OCI-LY1 (cell line): Measurements from ENCODE around the gene DHRS9.

ENCODE experiments used
- H2AFZ ChIP-seq: fragments of 200-600 bp; sonication (generic), shearing (Covaris generic); 2 replicates; pipeline ENCODE4 v1.6.0; 2014; ENCODE audit warnings: antibody characterized with exemption, mild to moderate bottlenecking, low read length
- H3F3A ChIP-seq: fragments of 200-600 bp; sonication (generic), shearing (Covaris generic); 2 replicates; pipeline ENCODE4 v1.6.0; 2014; ENCODE audit warnings: mild to moderate bottlenecking, antibody characterized with exemption, low read length, moderate library complexity; ENCODE audit not compliant: insufficient read depth
- H3K27ac ChIP-seq: fragments of 200-600 bp; sonication (generic); 2 replicates; pipeline ENCODE4 v1.5.1; 2014; ENCODE audit warnings: low read length, mixed run types, mild to moderate bottlenecking, low read depth; ENCODE audit not compliant: poor library complexity, severe bottlenecking
- H3K27me3 ChIP-seq: fragments of 200-600 bp; sonication (generic); 2 replicates; pipeline ENCODE4 v1.6.0; 2014; ENCODE audit warnings: antibody characterized with exemption, mild to moderate bottlenecking, low read length, moderate library complexity; ENCODE audit not compliant: insufficient read depth
- H3K36me3 ChIP-seq: fragments of 200-600 bp; sonication (generic); 2 replicates; pipeline ENCODE4 v1.6.1; 2014; ENCODE audit warnings: mild to moderate bottlenecking, antibody characterized with exemption, low read length, moderate library complexity, mixed read lengths; ENCODE audit not compliant: insufficient read depth
- H3K4me1 ChIP-seq: fragments of 200-600 bp; sonication (generic); 2 replicates; pipeline ENCODE4 v1.5.1; 2014; ENCODE audit warnings: mild to moderate bottlenecking, low read length, moderate library complexity; ENCODE audit not compliant: insufficient read depth, severe bottlenecking
- H3K4me2 ChIP-seq: fragments of 200-600 bp; sonication (generic), shearing (Covaris generic); 2 replicates; pipeline ENCODE4 v1.6.1; 2014; ENCODE audit warnings: low read length
- H3K4me3 ChIP-seq: fragments of 200-600 bp; sonication (generic); 2 replicates; pipeline ENCODE4 v1.5.1; 2014; ENCODE audit warnings: low read length, low read depth, mild to moderate bottlenecking, mixed read lengths; ENCODE audit not compliant: poor library complexity, severe bottlenecking
- H3K79me2 ChIP-seq: fragments of 200-600 bp; shearing (Covaris generic); 2 replicates; pipeline ENCODE4 v1.6.1; 2016; ENCODE audit warnings: mixed run types, low read length, mixed read lengths; ENCODE audit not compliant: insufficient read depth
- H3K9ac ChIP-seq: fragments of 200-600 bp; sonication (generic), shearing (Covaris generic); 2 replicates; pipeline ENCODE4 v1.6.1; 2014; ENCODE audit warnings: mild to moderate bottlenecking, low read length, mixed read lengths
- H3K9me2 ChIP-seq: fragments of 200-600 bp; sonication (generic), shearing (Covaris generic); 2 replicates; pipeline ENCODE4 v1.6.1; 2014; ENCODE audit warnings: low read depth, mild to moderate bottlenecking, low read length, mixed read lengths
- H3K9me3 ChIP-seq: fragments of 200-600 bp; shearing (Covaris generic); 2 replicates; pipeline ENCODE4 v1.6.1; 2014; ENCODE audit warnings: low read length, mixed read lengths
- H4K20me1 ChIP-seq: fragments of 200-600 bp; sonication (generic), shearing (Covaris generic); 2 replicates; pipeline ENCODE4 v1.6.0; 2016; ENCODE audit warnings: mild to moderate bottlenecking, low read length; ENCODE audit not compliant: insufficient read depth
- EZH2 ChIP-seq: fragments of 200-600 bp; sonication (generic), shearing (Covaris generic); IDR thresholded peaks from 2 replicates; pipeline ENCODE4 v1.8.0; 2017; ENCODE audit warnings: borderline replicate concordance, mixed run types, mild to moderate bottlenecking, antibody characterized with exemption, low read length, moderate library complexity, mixed read lengths
- TF ChIP-seq, protein P1 (sequence below): fragments of 200-600 bp; sonication (generic), shearing (Covaris generic); IDR thresholded peaks from 2 replicates; pipeline ENCODE4 v1.5.1; 2017; ENCODE audit warnings: mild to moderate bottlenecking, antibody characterized with exemption, low read length, moderate library complexity, mixed read lengths

The DHRS9 gene

DNA sequence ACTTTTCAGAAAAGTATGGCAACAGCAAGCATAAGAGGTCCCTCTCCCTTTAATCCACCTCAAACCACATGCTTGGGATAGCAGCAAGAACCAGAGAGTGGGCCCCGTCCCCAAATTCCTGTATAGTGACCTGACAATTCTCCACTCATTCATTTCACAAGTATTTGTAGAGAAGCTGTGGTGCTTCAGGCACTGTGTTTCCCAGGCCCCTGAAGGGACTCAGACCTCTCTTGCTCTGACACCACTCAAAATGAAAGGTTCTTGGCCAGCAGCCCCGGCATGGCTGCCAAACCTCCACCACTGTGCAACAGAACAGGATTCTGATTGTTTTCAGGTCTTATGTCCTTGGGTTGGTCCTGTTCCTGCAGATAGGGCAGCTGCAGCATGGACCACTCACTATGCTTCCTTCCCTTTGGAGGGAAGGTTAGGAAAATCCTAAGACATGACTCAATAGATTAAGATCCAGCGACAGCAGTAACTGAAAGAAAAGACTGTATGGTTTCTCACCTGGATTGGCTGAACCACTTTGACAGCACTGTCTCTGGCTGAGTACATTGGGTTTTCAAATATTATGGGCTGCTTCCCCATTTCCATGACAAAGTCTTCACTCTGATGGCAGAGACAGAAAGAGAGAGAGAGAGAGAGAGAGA is 67.6 kb downstream of the DHRS9 start:
- no peaks in the 10 kb centered on the region for H3K79me2 ChIP-seq
- H3K9ac ChIP-seq, result no peak overlapping the region
- no peaks in the 10 kb centered on the region for H3K9me3 ChIP-seq
- H3K27ac ChIP-seq, result no peak overlapping the region
- no peak overlapping the region for H3K4me3 ChIP-seq
- H3K36me3 ChIP-seq, result no peaks in the 10 kb centered on the region
- TF ChIP-seq, protein P1, sequence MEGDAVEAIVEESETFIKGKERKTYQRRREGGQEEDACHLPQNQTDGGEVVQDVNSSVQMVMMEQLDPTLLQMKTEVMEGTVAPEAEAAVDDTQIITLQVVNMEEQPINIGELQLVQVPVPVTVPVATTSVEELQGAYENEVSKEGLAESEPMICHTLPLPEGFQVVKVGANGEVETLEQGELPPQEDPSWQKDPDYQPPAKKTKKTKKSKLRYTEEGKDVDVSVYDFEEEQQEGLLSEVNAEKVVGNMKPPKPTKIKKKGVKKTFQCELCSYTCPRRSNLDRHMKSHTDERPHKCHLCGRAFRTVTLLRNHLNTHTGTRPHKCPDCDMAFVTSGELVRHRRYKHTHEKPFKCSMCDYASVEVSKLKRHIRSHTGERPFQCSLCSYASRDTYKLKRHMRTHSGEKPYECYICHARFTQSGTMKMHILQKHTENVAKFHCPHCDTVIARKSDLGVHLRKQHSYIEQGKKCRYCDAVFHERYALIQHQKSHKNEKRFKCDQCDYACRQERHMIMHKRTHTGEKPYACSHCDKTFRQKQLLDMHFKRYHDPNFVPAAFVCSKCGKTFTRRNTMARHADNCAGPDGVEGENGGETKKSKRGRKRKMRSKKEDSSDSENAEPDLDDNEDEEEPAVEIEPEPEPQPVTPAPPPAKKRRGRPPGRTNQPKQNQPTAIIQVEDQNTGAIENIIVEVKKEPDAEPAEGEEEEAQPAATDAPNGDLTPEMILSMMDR, result no peak
- no peak for TF ChIP-seq EZH2
- H3K4me1 ChIP-seq, result no peaks in the 10 kb centered on the region
- H2AFZ ChIP-seq, result no peak overlapping the region
- no peak overlapping the region for H3K4me2 ChIP-seq
- no peaks in the 10 kb centered on the region for H3K9me2 ChIP-seq
- H3F3A ChIP-seq, result no peaks in the 10 kb centered on the region
- no peaks in the 10 kb centered on the region for H4K20me1 ChIP-seq
- H3K27me3 ChIP-seq, result no peaks in the 10 kb centered on the region

DNA sequence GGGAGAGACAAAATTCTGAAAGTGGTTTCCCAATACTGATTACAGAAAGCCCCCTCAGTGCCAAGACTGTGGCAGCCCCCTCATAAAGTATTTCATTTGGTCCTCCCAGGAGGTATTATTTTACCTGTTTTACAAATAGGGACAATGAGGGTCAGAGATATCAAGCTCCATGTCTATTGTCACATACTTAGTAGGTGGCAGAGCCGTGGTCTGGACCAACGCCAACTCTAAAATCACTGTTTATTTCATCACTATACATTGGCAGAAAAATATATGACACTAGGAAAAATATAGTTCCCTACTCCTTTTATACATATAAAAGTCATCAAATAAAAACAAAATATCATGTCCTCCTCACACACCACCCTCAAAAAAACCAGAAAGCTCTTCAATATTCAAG is 68.6 kb downstream of the DHRS9 start:
- no peaks in the 10 kb centered on the region for H3K27me3 ChIP-seq
- H4K20me1 ChIP-seq, result no peaks in the 10 kb centered on the region
- no peak for TF ChIP-seq EZH2
- TF ChIP-seq, protein P1, result no peak
- H3K79me2 ChIP-seq, result no peaks in the 10 kb centered on the region
- H3K4me1 ChIP-seq, result no peaks in the 10 kb centered on the region
- no peaks in the 10 kb centered on the region for H3K36me3 ChIP-seq
- no peak overlapping the region for H3K4me3 ChIP-seq
- no peak overlapping the region for H3K9ac ChIP-seq
- H3K9me3 ChIP-seq, result no peaks in the 10 kb centered on the region
- H2AFZ ChIP-seq, result no peak overlapping the region
- H3F3A ChIP-seq, result no peaks in the 10 kb centered on the region
- no peak overlapping the region for H3K4me2 ChIP-seq
- no peaks in the 10 kb centered on the region for H3K9me2 ChIP-seq
- no peak overlapping the region for H3K27ac ChIP-seq

DNA sequence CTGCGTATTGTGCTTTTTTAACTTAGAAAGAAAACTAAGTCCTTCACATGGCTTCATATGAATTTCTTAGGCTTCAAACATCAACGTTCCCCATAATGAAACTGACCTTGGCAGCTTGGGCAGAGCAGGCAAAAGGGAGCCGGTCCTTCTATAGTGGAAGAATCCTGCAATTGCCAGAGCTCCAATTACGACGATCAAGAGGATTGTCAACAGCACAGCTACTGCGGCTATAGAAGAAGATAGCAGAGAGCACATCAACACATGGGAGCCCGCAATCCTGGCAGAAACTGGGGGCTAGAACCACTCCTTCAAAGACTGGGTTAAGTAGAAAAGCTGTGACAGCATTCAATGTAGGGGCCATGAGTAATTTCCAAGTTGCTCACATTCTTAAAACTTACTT is 69.8 kb downstream of the DHRS9 start:
- Histone ChIP-seq H3F3A (no peaks in the 10 kb centered on the region), H3K9me2 (no peaks in the 10 kb centered on the region), H3K4me1 (no peaks in the 10 kb centered on the region), H3K27me3 (no peaks in the 10 kb centered on the region), H3K9me3 (no peaks in the 10 kb centered on the region), H3K36me3 (no peaks in the 10 kb centered on the region), H3K27ac (no peak overlapping the region), H4K20me1 (no peaks in the 10 kb centered on the region), H3K4me3 (no peak overlapping the region), H3K4me2 (no peak overlapping the region), H2AFZ (no peak overlapping the region), H3K9ac (no peak overlapping the region), H3K79me2 (no peaks in the 10 kb centered on the region)
- no peak for TF ChIP-seq EZH2
- TF ChIP-seq, protein P1, result no peak
